ENCODE results near the gene TMBIM6.
"Not testable (repeated sequence)": the region's sequence is repeated elsewhere in the genome, so short reads cannot be mapped to it uniquely, and the experiment has no call there.

GRCh38 chr12:49738721-49739120 is 2.6 kb upstream of the TMBIM6 start:
- TF ChIP-seq, protein P1, sequence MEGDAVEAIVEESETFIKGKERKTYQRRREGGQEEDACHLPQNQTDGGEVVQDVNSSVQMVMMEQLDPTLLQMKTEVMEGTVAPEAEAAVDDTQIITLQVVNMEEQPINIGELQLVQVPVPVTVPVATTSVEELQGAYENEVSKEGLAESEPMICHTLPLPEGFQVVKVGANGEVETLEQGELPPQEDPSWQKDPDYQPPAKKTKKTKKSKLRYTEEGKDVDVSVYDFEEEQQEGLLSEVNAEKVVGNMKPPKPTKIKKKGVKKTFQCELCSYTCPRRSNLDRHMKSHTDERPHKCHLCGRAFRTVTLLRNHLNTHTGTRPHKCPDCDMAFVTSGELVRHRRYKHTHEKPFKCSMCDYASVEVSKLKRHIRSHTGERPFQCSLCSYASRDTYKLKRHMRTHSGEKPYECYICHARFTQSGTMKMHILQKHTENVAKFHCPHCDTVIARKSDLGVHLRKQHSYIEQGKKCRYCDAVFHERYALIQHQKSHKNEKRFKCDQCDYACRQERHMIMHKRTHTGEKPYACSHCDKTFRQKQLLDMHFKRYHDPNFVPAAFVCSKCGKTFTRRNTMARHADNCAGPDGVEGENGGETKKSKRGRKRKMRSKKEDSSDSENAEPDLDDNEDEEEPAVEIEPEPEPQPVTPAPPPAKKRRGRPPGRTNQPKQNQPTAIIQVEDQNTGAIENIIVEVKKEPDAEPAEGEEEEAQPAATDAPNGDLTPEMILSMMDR (IDR thresholded peaks at IDR 0.05): not testable (repeated sequence)
- not testable (repeated sequence) for TF ChIP-seq POLR2AphosphoS5 (IDR thresholded peaks at IDR 0.05; ENCODE audit: low read depth, low read length); SIN3A (IDR thresholded peaks at IDR 0.05; ENCODE audit: borderline replicate concordance, insufficient read depth, low read depth, low read length)
- TF ChIP-seq, protein P2, sequence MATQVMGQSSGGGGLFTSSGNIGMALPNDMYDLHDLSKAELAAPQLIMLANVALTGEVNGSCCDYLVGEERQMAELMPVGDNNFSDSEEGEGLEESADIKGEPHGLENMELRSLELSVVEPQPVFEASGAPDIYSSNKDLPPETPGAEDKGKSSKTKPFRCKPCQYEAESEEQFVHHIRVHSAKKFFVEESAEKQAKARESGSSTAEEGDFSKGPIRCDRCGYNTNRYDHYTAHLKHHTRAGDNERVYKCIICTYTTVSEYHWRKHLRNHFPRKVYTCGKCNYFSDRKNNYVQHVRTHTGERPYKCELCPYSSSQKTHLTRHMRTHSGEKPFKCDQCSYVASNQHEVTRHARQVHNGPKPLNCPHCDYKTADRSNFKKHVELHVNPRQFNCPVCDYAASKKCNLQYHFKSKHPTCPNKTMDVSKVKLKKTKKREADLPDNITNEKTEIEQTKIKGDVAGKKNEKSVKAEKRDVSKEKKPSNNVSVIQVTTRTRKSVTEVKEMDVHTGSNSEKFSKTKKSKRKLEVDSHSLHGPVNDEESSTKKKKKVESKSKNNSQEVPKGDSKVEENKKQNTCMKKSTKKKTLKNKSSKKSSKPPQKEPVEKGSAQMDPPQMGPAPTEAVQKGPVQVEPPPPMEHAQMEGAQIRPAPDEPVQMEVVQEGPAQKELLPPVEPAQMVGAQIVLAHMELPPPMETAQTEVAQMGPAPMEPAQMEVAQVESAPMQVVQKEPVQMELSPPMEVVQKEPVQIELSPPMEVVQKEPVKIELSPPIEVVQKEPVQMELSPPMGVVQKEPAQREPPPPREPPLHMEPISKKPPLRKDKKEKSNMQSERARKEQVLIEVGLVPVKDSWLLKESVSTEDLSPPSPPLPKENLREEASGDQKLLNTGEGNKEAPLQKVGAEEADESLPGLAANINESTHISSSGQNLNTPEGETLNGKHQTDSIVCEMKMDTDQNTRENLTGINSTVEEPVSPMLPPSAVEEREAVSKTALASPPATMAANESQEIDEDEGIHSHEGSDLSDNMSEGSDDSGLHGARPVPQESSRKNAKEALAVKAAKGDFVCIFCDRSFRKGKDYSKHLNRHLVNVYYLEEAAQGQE (IDR thresholded peaks at IDR 0.05; ENCODE audit: insufficient read depth in 1 of 2, low read depth in 2 of 2, low read length in 1 of 2): not testable (repeated sequence)
